GM12891 (cell line): ENCODE results near the gene OPRL1.

Experiments used
- PAX5 ChIP-seq: IDR thresholded peaks from 2 replicates; pipeline ENCODE4 v1.6.1; 2011; ENCODE audit warnings: low read length, moderate library complexity, mild to moderate bottlenecking; ENCODE audit not compliant: insufficient read depth, severe bottlenecking
- POLR2A ChIP-seq: IDR thresholded peaks from 2 replicates; pipeline ENCODE4 v1.6.1; 2011; ENCODE audit warnings: low read depth, low read length, control low read depth
- POLR2AphosphoS5 ChIP-seq: IDR thresholded peaks from 2 replicates; pipeline ENCODE4 v1.6.1; 2011; ENCODE audit warnings: low read depth, low read length, control low read depth
- SPI1 ChIP-seq: IDR thresholded peaks from 2 replicates; pipeline ENCODE4 v1.6.1; 2011; ENCODE audit warnings: low read depth, low read length, control low read depth
- TAF1 ChIP-seq: IDR thresholded peaks from 2 replicates; pipeline ENCODE4 v1.6.1; 2011; ENCODE audit warnings: low read depth, low read length, control low read depth

GRCh38 chr20:64112691-64113443 lies 33.0 kb downstream of the OPRL1 start:
- TF ChIP-seq POLR2A (no peak), POLR2AphosphoS5 (no peak), TAF1 (no peak), SPI1 (no peak), PAX5 (no peak)
